HepG2 (cell line): ENCODE results near the gene SPTSSA. TPM values are rescaled to one million over a fixed set of nuclear protein-coding genes. Genes with fewer than 3 reads are reported as not detected.

ENCODE experiments used
- ATAC-seq: fragments of 200-7000 bp; cut with Tn5 transposase; 3 replicates; pipeline ENCODE4 v1.9.1; 2020; ENCODE audit warnings: mild to moderate bottlenecking, moderate library complexity
- BruUV-seq: library from RNA; stranded (reverse); fragments of 400-500 nt; replicated peaks from 2 replicates; lab custom pipeline; 2021; lab: Mats Ljungman, UMichigan
- CTCF ChIA-PET: fragments of 300-600 bp; formaldehyde crosslinking; extraction: SDS; loops from one replicate; lab custom pipeline; 2021; ENCODE audit warnings: low total read pairs, inconsistent platforms, low intra/inter-chr PET ratio; lab: Yijun Ruan, JAX
- POLR2A ChIA-PET: fragments of 350-600 bp; sonication (Branson Sonifier 250); formaldehyde crosslinking; loops from one replicate; lab custom pipeline; 2020; ENCODE audit warnings: antibody characterized with exemption, inconsistent platforms; lab: Yijun Ruan, JAX
- DNase-seq: peaks from one replicate; pipeline ENCODE4 v3.0.0-alpha.2; 2015; ENCODE audit warnings: low spot score
- FAIRE-seq: peaks from 3 replicates; lab custom pipeline; 2011; peaks lifted over from hg19 to GRCh38; lab: Jason Lieb, UNC
- H2AFZ ChIP-seq: one replicate; pipeline ENCODE4 v1.6.1; 2011; ENCODE audit warnings: low read length, inconsistent platforms
- H3K27ac ChIP-seq: fragments of 300-600 bp; 3 replicates; pipeline ENCODE4 v1.8.0; 2011; ENCODE audit warnings: mixed run types, mild to moderate bottlenecking, mixed read lengths, low read length, inconsistent platforms; ENCODE audit not compliant: insufficient read depth; ENCODE audit errors: extremely low read length
- H3K27me3 ChIP-seq, 2 experiments: fragments of 200-600 bp in 1 of 2; 2 replicates in 1 of 2; 3 replicates in 1 of 2; pipeline versions ENCODE4 v1.6.0 to v1.8.0; 2011; ENCODE audit warnings: low read length in 2 of 2, mild to moderate bottlenecking in 2 of 2, moderate library complexity in 2 of 2, inconsistent platforms in 1 of 2; ENCODE audit not compliant: insufficient read depth in 2 of 2, control insufficient read depth in 1 of 2
- H3K36me3 ChIP-seq, 2 experiments: fragments of 200-600 bp in 1 of 2; replicated peaks in 1 of 2; 2 replicates in 1 of 2; 3 replicates in 1 of 2; pipeline versions ENCODE4 v1.5.1 to v1.8.0; 2011; ENCODE audit warnings: low read length in 2 of 2, inconsistent platforms in 1 of 2; ENCODE audit not compliant: insufficient read depth in 2 of 2, control insufficient read depth in 1 of 2
- H3K4me1 ChIP-seq: 2 replicates; pipeline ENCODE4 v1.5.1; 2012; ENCODE audit warnings: low read length, inconsistent platforms; ENCODE audit not compliant: insufficient read depth
- H3K4me2 ChIP-seq: 2 replicates; pipeline ENCODE4 v1.6.0; 2011; ENCODE audit warnings: low read depth, low read length, inconsistent platforms
- H3K4me3 ChIP-seq, 3 experiments: fragments of 200-600 bp in 1 of 3; sonication (generic), shearing (Covaris generic) in 1 of 3; replicated peaks in 1 of 3; 2 replicates each; pipeline ENCODE4 v1.5.1; 2011 to 2016; ENCODE audit warnings: low read length in 3 of 3, inconsistent platforms in 2 of 3, low read depth in 2 of 3, mild to moderate bottlenecking in 2 of 3, control low read depth in 1 of 3, mixed read lengths in 1 of 3; ENCODE audit not compliant: insufficient read depth in 1 of 3
- H3K79me2 ChIP-seq: one replicate; pipeline ENCODE4 v1.6.1; 2011; ENCODE audit warnings: low read length, inconsistent platforms; ENCODE audit not compliant: insufficient read depth
- H3K9ac ChIP-seq: 2 replicates; pipeline ENCODE4 v1.6.0; 2011; ENCODE audit warnings: mild to moderate bottlenecking, low read depth, low read length, inconsistent platforms; ENCODE audit not compliant: insufficient read depth
- H3K9me3 ChIP-seq: 2 replicates; pipeline ENCODE4 v1.5.1; 2012; ENCODE audit warnings: mild to moderate bottlenecking, low read length
- H4K20me1 ChIP-seq: 2 replicates; pipeline ENCODE4 v1.6.0; 2011; ENCODE audit warnings: inconsistent platforms, mild to moderate bottlenecking, low read length, moderate library complexity; ENCODE audit not compliant: insufficient read depth
- ATM ChIP-seq: fragments of 450-650 bp; IDR thresholded peaks from 2 replicates; pipeline ENCODE4 v1.7.1; 2017; ENCODE audit warnings: mild to moderate bottlenecking, borderline replicate concordance
- CBFB ChIP-seq: sonication (generic); formaldehyde crosslinking; IDR thresholded peaks from 2 replicates; pipeline ENCODE4 v1.4.0; 2020; ENCODE audit warnings: missing genetic modification reagents
- CEBPB ChIP-seq: IDR thresholded peaks from 2 replicates; pipeline ENCODE4 v1.6.1; 2011; ENCODE audit warnings: low read depth, low read length, improper control_type of control experiment, borderline replicate concordance
- HIVEP1 ChIP-seq: sonication (generic); formaldehyde crosslinking; IDR thresholded peaks from 2 replicates; pipeline ENCODE4 v1.4.0; 2020; ENCODE audit warnings: mild to moderate bottlenecking, missing genetic modification reagents
- MYC ChIP-seq: sonication (generic); formaldehyde crosslinking; IDR thresholded peaks from 2 replicates; pipeline ENCODE4 v1.9.0; 2021; ENCODE audit warnings: missing genetic modification reagents, borderline replicate concordance
- NKX3-1 ChIP-seq: sonication (generic); formaldehyde crosslinking; IDR thresholded peaks from 2 replicates; pipeline ENCODE4 v1.5.0; 2020; ENCODE audit warnings: missing genetic modification reagents
- PTBP1 ChIP-seq: fragments of 200-400 bp; formaldehyde crosslinking; IDR thresholded peaks from 2 replicates; pipeline ENCODE4 v1.6.1; 2018; ENCODE audit warnings: low read length, low read depth; ENCODE audit not compliant: poor library complexity, severe bottlenecking
- SRSF9 ChIP-seq: fragments of 200-400 bp; formaldehyde crosslinking; IDR thresholded peaks from 2 replicates; pipeline ENCODE4 v1.6.1; 2018; ENCODE audit warnings: borderline replicate concordance, mild to moderate bottlenecking, low read depth, low read length; ENCODE audit not compliant: insufficient read depth, poor library complexity, severe bottlenecking
- ZBTB20 ChIP-seq: sonication (generic); formaldehyde crosslinking; IDR thresholded peaks from 2 replicates; pipeline ENCODE4 v1.8.1; 2023; ENCODE audit warnings: missing genetic modification reagents, low read depth, mild to moderate bottlenecking, borderline replicate concordance
- ZNF333 ChIP-seq: sonication (generic); formaldehyde crosslinking; IDR thresholded peaks from 2 replicates; pipeline ENCODE4 v1.4.0; 2020; ENCODE audit warnings: mild to moderate bottlenecking, missing genetic modification reagents, borderline replicate concordance
- ZNF441 ChIP-seq: sonication (generic); formaldehyde crosslinking; IDR thresholded peaks from 2 replicates; pipeline ENCODE4 v1.7.0; 2021; ENCODE audit warnings: missing genetic modification reagents, borderline replicate concordance
- ZNF564 ChIP-seq: sonication (generic); formaldehyde crosslinking; IDR thresholded peaks from 2 replicates; pipeline ENCODE4 v1.8.1; 2023; ENCODE audit warnings: mild to moderate bottlenecking, missing genetic modification reagents
- ZNF615 ChIP-seq: sonication (generic); formaldehyde crosslinking; IDR thresholded peaks from 2 replicates; pipeline ENCODE4 v1.5.0; 2020; ENCODE audit warnings: mild to moderate bottlenecking, missing genetic modification reagents, borderline replicate concordance
- ZNF644 ChIP-seq: IDR thresholded peaks from 2 replicates; pipeline ENCODE4 v1.6.1; 2016; ENCODE audit warnings: low read depth
- ZNF713 ChIP-seq: sonication (generic); formaldehyde crosslinking; IDR thresholded peaks from 2 replicates; pipeline ENCODE4 v1.4.0; 2020; ENCODE audit warnings: mild to moderate bottlenecking, missing genetic modification reagents
- ZNF724P ChIP-seq: sonication (generic); formaldehyde crosslinking; IDR thresholded peaks from 2 replicates; pipeline ENCODE4 v1.8.0; 2022; ENCODE audit warnings: missing genetic modification reagents, borderline replicate concordance
- WGBS: methylation state at CpG from one replicate; pipeline ENCODE4 v1.1.6; 2017; ENCODE audit warnings: low lambda C conversion rate; 5-methylcytosine and 5-hydroxymethylcytosine counted together
- in situ Hi-C: cut with HindIII; loops from 2 replicates; pipeline ENCODE4 v1.10.0; 2017; ENCODE audit warnings: low pct_unique_long_range_greater_than_20kb; ENCODE audit not compliant: extremely low pct_ligation_motif_present
- intact Hi-C: fragments of 100-400 bp; cut with micrococcal nuclease; formaldehyde crosslinking; loops from one replicate; pipeline ENCODE4 v1.10.0; 2022; ENCODE audit not compliant: unreplicated experiment
- polyA plus RNA-seq, 8 experiments: library from polyadenylated mRNA; depleted of rRNA in 3 of 8; stranded (reverse) in 7 of 8; unstranded in 1 of 8; fragments of >200 nt; fragmentation: Illumina TruSeq in 4 of 8; extraction: Trizol in 4 of 8; gene quantifications; 2 replicates each; pipeline versions ENCODE4 v1.2.1 to v1.2.3, GENCODE V29; 2011 to 2016; ENCODE audit warnings: low read depth in 4 of 8, missing spikeins in 1 of 8, mixed read lengths in 1 of 8; ENCODE audit not compliant: insufficient read depth in 1 of 8
- total RNA-seq, 5 experiments: library from RNA; depleted of rRNA; stranded (reverse); fragments of >200 nt; fragmentation: Illumina TruSeq; extraction: Trizol; gene quantifications; 2 replicates each; pipeline ENCODE4 v1.2.3, GENCODE V29; 2016; ENCODE audit warnings: low read depth in 1 of 5
- TF ChIP-seq, protein P1 (sequence below): sonication (generic); formaldehyde crosslinking; IDR thresholded peaks from 2 replicates; pipeline ENCODE4 v1.5.0; 2020; ENCODE audit warnings: mild to moderate bottlenecking, missing genetic modification reagents, borderline replicate concordance

Gene SPTSSA
- total and polyA plus RNA-seq, 2 of the 13 experiments (the other 11 are each of a cell fraction or from before 2014, with no cell fraction given), result 19.1 to 86.1 TPM

DNA sequence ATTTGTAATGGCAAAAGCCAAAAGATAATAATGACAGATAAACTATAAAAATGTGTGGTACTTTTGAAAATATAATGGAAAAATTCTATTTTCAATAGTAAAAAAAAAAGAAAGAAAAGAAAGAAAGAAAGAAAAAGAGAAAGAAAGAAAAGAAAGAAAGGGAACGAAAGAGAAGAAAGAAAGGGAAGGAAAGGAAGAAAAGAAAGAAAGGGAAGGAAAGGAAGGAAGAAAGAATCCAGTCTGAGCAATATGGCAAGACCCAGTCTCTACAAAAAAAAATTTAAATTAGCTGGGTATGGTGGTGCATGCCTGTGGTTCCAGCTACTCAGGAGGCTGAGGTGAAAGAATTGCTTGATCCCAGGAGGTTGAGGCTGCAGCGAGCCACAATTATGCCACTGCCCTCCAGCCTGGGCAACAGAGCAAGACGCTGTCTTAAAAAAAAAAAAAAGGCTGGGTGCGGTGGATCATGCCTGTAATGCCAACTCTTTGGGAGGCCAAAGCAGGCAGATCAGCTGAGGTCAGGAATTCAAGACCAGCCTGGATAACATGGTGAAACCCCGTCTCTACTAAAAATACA lies 39.1 kb upstream of the SPTSSA start (continued):
- TF ChIP-seq SRSF9 (no peak), ZNF564 (CRISPR knock-in tag) (no peak), ZNF644 (CRISPR knock-in tag) (no peak), ZNF724P (CRISPR knock-in tag) (no peak), NKX3-1 (CRISPR knock-in tag) (no peak), CBFB (CRISPR knock-in tag) (no peak), HIVEP1 (CRISPR knock-in tag) (no peak), ZNF713 (CRISPR knock-in tag) (no peak), ZNF333 (no peak), ZBTB20 (CRISPR knock-in tag) (no peak)

DNA sequence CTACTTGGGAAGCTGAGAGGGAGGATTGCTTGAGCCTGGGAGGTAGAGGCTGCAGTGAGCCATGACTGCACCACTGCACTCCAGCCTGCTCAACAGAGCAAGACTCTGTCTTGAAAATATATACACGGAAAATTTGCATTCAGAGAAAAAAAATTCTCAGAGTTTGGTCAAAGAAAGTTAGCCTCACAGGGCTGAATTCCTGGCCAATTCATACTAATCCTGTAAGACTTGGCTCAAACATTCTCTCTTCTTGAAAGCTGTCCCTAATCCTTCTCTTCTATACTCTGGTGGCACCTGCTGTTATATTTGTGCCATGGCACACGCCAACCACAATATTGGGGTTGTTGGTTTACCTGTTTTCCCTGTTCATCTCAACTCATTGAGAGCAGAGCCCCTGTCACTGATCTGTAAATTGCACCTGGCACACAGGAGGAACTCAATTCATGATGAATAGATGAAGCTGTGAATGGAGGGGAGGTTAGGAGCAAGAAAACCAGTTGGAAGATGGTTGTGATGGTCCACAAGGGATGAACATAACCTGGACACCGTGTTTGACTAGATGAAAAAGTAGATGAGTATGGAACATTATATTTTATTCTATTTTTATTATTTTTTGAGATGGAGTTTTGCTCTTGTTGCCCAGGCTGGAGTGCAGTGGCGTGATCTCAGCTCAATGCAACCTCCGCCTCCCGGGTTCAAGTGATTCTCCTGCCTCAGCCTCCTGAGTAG lies 36.8 kb upstream of the SPTSSA start:
- Histone ChIP-seq H3K27ac (no peak overlapping the region), H4K20me1 (no peaks in the 10 kb centered on the region), H2AFZ (no peak overlapping the region), H3K27me3 (no peaks in the 10 kb centered on the region), H3K9me3 (no peaks in the 10 kb centered on the region), H3K4me1 (peaks cover 61% of the 10 kb centered on the region), H3K79me2 (no peaks in the 10 kb centered on the region), H3K4me3 (no peak overlapping the region), H3K36me3 (no peaks in the 10 kb centered on the region), H3K4me2 (peak overlapping the region; percentile 76; the same call in 1 of the 2 replicates), H3K9ac (peak overlapping the region; percentile 85; the same call in 1 of the 2 replicates)
- CTCF ChIA-PET, result interaction anchor here (0.7 to 5.3 kb wide), 8 partner anchors 38 to 176 kb away, joined by 3 to 149 read pairs (median 8); partner anchors contain the start of gene SPTSSA
- FAIRE-seq (peak; percentile 23), ATAC-seq (peak; percentile 58), DNase-seq (peak; percentile 86)
- in situ Hi-C loops (loop anchor here (5.0 to 10.0 kb wide), 3 partner anchors 37 to 167 kb away; partner anchors contain the start of gene SPTSSA), intact Hi-C loops (loop anchor here (1.0 to 10.0 kb wide), 4 partner anchors 38 to 664 kb away; partner anchors contain the start of gene EAPP)
- 60% methylated on average over 6 of the region's 6 CpGs for WGBS
- POLR2A ChIA-PET, result interaction anchor here (0.8 to 4.9 kb wide), 5 partner anchors 34 to 167 kb away, joined by 3 to 71 read pairs (median 14); partner anchors contain the start of genes EAPP and SPTSSA
- BruUV-seq, result no TSS peak
- TF ChIP-seq, protein P1, sequence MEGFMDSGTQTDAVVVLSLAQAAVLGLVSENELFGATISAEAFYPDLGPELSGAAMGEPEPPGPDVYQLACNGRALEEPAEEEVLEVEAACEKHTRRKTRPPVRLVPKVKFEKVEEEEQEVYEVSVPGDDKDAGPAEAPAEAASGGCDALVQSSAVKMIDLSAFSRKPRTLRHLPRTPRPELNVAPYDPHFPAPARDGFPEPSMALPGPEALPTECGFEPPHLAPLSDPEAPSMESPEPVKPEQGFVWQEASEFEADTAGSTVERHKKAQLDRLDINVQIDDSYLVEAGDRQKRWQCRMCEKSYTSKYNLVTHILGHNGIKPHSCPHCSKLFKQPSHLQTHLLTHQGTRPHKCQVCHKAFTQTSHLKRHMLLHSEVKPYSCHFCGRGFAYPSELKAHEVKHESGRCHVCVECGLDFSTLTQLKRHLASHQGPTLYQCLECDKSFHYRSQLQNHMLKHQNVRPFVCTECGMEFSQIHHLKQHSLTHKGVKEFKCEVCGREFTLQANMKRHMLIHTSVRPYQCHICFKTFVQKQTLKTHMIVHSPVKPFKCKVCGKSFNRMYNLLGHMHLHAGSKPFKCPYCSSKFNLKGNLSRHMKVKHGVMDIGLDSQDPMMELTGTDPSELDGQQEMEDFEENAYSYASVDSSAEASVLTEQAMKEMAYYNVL (CRISPR knock-in tag), result no peak
- no peak for TF ChIP-seq PTBP1
- no peak for TF ChIP-seq MYC
- no peak for TF ChIP-seq CEBPB
- TF ChIP-seq ZNF441 (CRISPR knock-in tag), result no peak
- no peak for TF ChIP-seq ATM
- TF ChIP-seq ZNF615 (CRISPR knock-in tag), result no peak
